Natural killer cell (primary cell): Measurements from ENCODE around the gene ACVR2B. TPM values are rescaled to one million over a fixed set of nuclear protein-coding genes. Genes with fewer than 3 reads are reported as not detected.
"Not testable (repeated sequence)": the region's sequence is repeated elsewhere in the genome, so short reads cannot be mapped to it uniquely, and the experiment has no call there.

ENCODE experiments used
- ATAC-seq, 3 donors: fragments of 150-1000 bp in 2 of 3; fragments of 200-7000 bp in 1 of 3; cut with Tn5 transposase; 1 replicate in 1 of 3; 2 replicates in 2 of 3; pipeline ENCODE4 v1.10.0; 2021; ENCODE audit warnings: mild to moderate bottlenecking in 2 of 3, moderate library complexity in 2 of 3
- DNase-seq, 2 donors: peaks; one replicate each; pipeline versions ENCODE4 v3.0.0 to v3.0.0-alpha.2; 2013 to 2021; ENCODE audit warnings: mixed read lengths in 1 of 2
- H3K27ac ChIP-seq: one replicate; pipeline ENCODE4 v1.5.1; 2013; ENCODE audit warnings: mild to moderate bottlenecking, low read length
- H3K27me3 ChIP-seq: one replicate; pipeline ENCODE4 v1.6.1; 2013; ENCODE audit warnings: low read length; ENCODE audit not compliant: control insufficient read depth, insufficient read depth
- H3K36me3 ChIP-seq: one replicate; pipeline ENCODE4 v1.6.1; 2013; ENCODE audit warnings: low read length; ENCODE audit not compliant: control insufficient read depth, insufficient read depth
- H3K4me1 ChIP-seq: one replicate; pipeline ENCODE4 v1.6.1; 2013; ENCODE audit warnings: low read length; ENCODE audit not compliant: control insufficient read depth, insufficient read depth
- H3K4me3 ChIP-seq: one replicate; pipeline ENCODE4 v1.5.1; 2013; ENCODE audit warnings: low read length
- H3K9me3 ChIP-seq: one replicate; pipeline ENCODE4 v1.6.1; 2013; ENCODE audit warnings: low read length; ENCODE audit not compliant: control insufficient read depth, insufficient read depth
- H3K27ac Mint-ChIP-seq, 2 donors: one replicate each; pipeline ENCODE4 v1.8.0; 2022; ENCODE audit warnings: mild to moderate bottlenecking in 2 of 2, mixed read lengths in 2 of 2, moderate library complexity in 1 of 2
- H3K27me3 Mint-ChIP-seq, 2 donors: one replicate each; pipeline ENCODE4 v1.8.0; 2022; ENCODE audit warnings: low read depth in 2 of 2, mixed read lengths in 2 of 2
- H3K36me3 Mint-ChIP-seq: one replicate; pipeline ENCODE4 v1.8.0; 2022; ENCODE audit warnings: mixed read lengths
- H3K4me1 Mint-ChIP-seq, 2 donors: one replicate each; pipeline ENCODE4 v1.8.0; 2022; ENCODE audit warnings: mixed read lengths in 2 of 2
- H3K4me3 Mint-ChIP-seq: one replicate; pipeline ENCODE4 v1.8.0; 2022; ENCODE audit warnings: mild to moderate bottlenecking, moderate library complexity, mixed read lengths
- H3K9me3 Mint-ChIP-seq, 2 donors: one replicate each; pipeline ENCODE4 v1.8.0; 2022; ENCODE audit warnings: mixed read lengths in 2 of 2
- CTCF ChIP-seq: fragments of 200-600 bp; IDR thresholded peaks from one replicate; pipeline ENCODE4 v1.8.0; 2022; ENCODE audit warnings: antibody characterized with exemption
- WGBS: methylation state at CpG from one replicate; pipeline ENCODE4 v1.1.7; 2013; ENCODE audit warnings: missing lambda C conversion rate; ENCODE audit not compliant: insufficient coverage; 5-methylcytosine and 5-hydroxymethylcytosine counted together
- intact Hi-C: fragments of 100-400 bp; cut with micrococcal nuclease; formaldehyde crosslinking; loops from one replicate; pipeline ENCODE4 v1.14.2; 2022
- total RNA-seq, 4 donors: library from RNA; stranded (reverse); fragments of 120-200 nt in 1 of 4; gene quantifications; one replicate each; pipeline versions ENCODE4 v1.2.3 to v1.2.4, GENCODE V29; 2013 to 2022

The ACVR2B gene
- 1 to 10 TPM; 1.6 to 3.1 (median 2.7) TPM for total RNA-seq
- 3.1 TPM for total RNA-seq (2013)

- ATAC-seq (peak; percentile 63 to 77 (median 71)), DNase-seq (peak; percentile 38 to 79)
- H3K4me1 Mint-ChIP-seq, result peaks cover 11 to 19% of the 10 kb centered on the region in 2 donors
- peak within 1 kb of the TSS; percentile 95 for H3K4me3 Mint-ChIP-seq
- Histone ChIP-seq H3K27ac (no peak within 1 kb of the TSS), H3K27me3 (peaks cover 3% of the 10 kb centered on the region), H3K36me3 (no peaks in the 10 kb centered on the region), H3K4me3 (peak within 1 kb of the TSS; percentile 57), H3K4me1 (peaks cover 24% of the 10 kb centered on the region), H3K9me3 (no peaks in the 10 kb centered on the region)
- 11% methylated on average over 46 of the region's 48 CpGs for WGBS
- peak within 1 kb of the TSS in 1 of 2 donors; percentile 67 for H3K27ac Mint-ChIP-seq
- TF ChIP-seq CTCF, result no peak
- H3K9me3 Mint-ChIP-seq, result no peaks in the 10 kb centered on the region
- no peaks in the 10 kb centered on the region for H3K36me3 Mint-ChIP-seq
- intact Hi-C loops, result no loop called here
- H3K27me3 Mint-ChIP-seq, result peaks cover 11 to 19% of the 10 kb centered on the region in 2 donors
Observed at GRCh38 chr3:38453075-38453912, at the start of gene ACVR2B. ACVR2B (plus strand) TSS chr3:38453890; CDS start chr3:38454323, 433 bp downstream.

GRCh38 chr3:38404286-38404685 lies 49.4 kb upstream of the ACVR2B start:
- no peaks in the 10 kb centered on the region for H3K36me3 Mint-ChIP-seq
- no peaks in the 10 kb centered on the region for H3K36me3 ChIP-seq
- H3K27ac ChIP-seq, result no peak overlapping the region
- H3K4me3 ChIP-seq, result no peak overlapping the region
- intact Hi-C loops, result no loop called here
- DNase-seq (no peak), ATAC-seq (no peak)
- peaks cover 0 to 4% of the 10 kb centered on the region in 2 donors for H3K9me3 Mint-ChIP-seq
- no peak overlapping the region for H3K27ac Mint-ChIP-seq
- H3K9me3 ChIP-seq, result no peaks in the 10 kb centered on the region
- no peak for TF ChIP-seq CTCF
- no peaks in the 10 kb centered on the region for H3K4me1 Mint-ChIP-seq
- H3K27me3 ChIP-seq, result no peaks in the 10 kb centered on the region
- no peak overlapping the region for H3K4me3 Mint-ChIP-seq
- H3K4me1 ChIP-seq, result no peaks in the 10 kb centered on the region
- WGBS, result 97% methylated on average over 5 of the region's 5 CpGs
- no peaks in the 10 kb centered on the region for H3K27me3 Mint-ChIP-seq

- no peak overlapping the region for H3K27ac Mint-ChIP-seq
- H3K4me3 ChIP-seq, result no peak overlapping the region
- no peaks in the 10 kb centered on the region for H3K36me3 ChIP-seq
- intact Hi-C loops, result no loop called here
- no peak overlapping the region for H3K27ac ChIP-seq
- no peak overlapping the region for H3K4me3 Mint-ChIP-seq
- H3K27me3 ChIP-seq, result no peaks in the 10 kb centered on the region
- no peaks in the 10 kb centered on the region for H3K4me1 Mint-ChIP-seq
- no peak for DNase-seq
- peaks cover 0 to under 1% of the 10 kb centered on the region in 2 donors for H3K9me3 Mint-ChIP-seq
- ATAC-seq, result no peak
- TF ChIP-seq CTCF, result no peak
- peaks cover 0 to 7% of the 10 kb centered on the region in 2 donors for H3K27me3 Mint-ChIP-seq
- H3K36me3 Mint-ChIP-seq, result no peaks in the 10 kb centered on the region
- no peaks in the 10 kb centered on the region for H3K4me1 ChIP-seq
- H3K9me3 ChIP-seq, result no peaks in the 10 kb centered on the region
- 91% methylated on average over 1 of the region's 1 CpG for WGBS
Observed at GRCh38 chr3:38411591-38411990, 42.1 kb upstream of the ACVR2B start.

GRCh38 chr3:38420758-38421157 lies 32.9 kb upstream of the ACVR2B start:
- 30% methylated on average over 5 of the region's 5 CpGs for WGBS
- H3K27ac Mint-ChIP-seq, H3K9me3 ChIP-seq, H3K4me1 Mint-ChIP-seq, H3K27me3 ChIP-seq, H3K4me3 Mint-ChIP-seq, H3K36me3 Mint-ChIP-seq, intact Hi-C loops, DNase-seq, ATAC-seq, H3K9me3 Mint-ChIP-seq, H3K4me1 ChIP-seq, H3K27me3 Mint-ChIP-seq, H3K36me3 ChIP-seq, H3K4me3 ChIP-seq, H3K27ac ChIP-seq: not testable (repeated sequence)
